GM12801 (cell line): Measurements from ENCODE around the gene FMR1.

Experiments
- CTCF ChIP-seq: IDR thresholded peaks from one replicate; pipeline ENCODE4 v1.5.1; 2011; ENCODE audit warnings: control low read depth; ENCODE audit not compliant: insufficient read length; ENCODE audit errors: extremely low read depth

Gene FMR1

GRCh38 chrX:147917700-147918695 is 6.3 kb downstream of the FMR1 start:
- TF ChIP-seq CTCF: no peak

DNA sequence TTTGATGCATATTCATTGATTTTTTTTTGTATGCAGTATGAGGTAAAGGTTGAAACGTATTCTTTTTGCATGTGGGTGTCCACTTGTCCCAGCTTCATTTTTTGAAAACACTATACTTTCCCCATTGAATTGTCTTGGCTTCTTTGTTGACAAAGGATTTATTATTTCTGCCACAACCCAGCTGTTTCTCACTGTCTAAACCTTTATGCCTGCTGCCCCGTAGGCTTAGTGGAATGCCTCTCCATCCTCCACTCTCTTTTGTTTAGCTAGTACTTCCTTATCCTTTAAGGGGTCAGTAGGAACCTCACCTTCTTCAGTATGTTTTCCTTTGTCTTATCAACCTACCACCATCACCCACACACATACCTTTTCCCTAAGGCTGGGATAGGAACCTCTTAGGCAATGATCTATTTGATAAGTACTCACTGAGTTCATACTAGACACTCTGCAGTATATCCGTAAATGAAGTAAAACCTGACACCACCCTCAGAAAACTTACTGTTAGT is 8.5 kb downstream of the FMR1 start:
- TF ChIP-seq CTCF: no peak

- no peak for TF ChIP-seq CTCF
These were observed 11.9 kb downstream of the FMR1 start for GRCh38 chrX:147923605-147924004.

- TF ChIP-seq CTCF: no peak
These were observed 15.5 kb downstream of the FMR1 start for GRCh38 chrX:147927256-147927655.

GRCh38 chrX:147933815-147934214 is 22.1 kb downstream of the FMR1 start:
- no peak for TF ChIP-seq CTCF

- TF ChIP-seq CTCF: no peak
These were observed 23.5 kb downstream of the FMR1 start for GRCh38 chrX:147935156-147935758.

GRCh38 chrX:147945286-147945685 is 33.6 kb downstream of the FMR1 start:
- TF ChIP-seq CTCF: no peak
